CD4-positive, alpha-beta T cell (primary cell): ENCODE data around the gene CD302. TPM values are rescaled to one million over a fixed set of nuclear protein-coding genes. Genes with fewer than 3 reads are reported as not detected.
"Not testable (repeated sequence)": the region's sequence is repeated elsewhere in the genome, so short reads cannot be mapped to it uniquely, and the experiment has no call there.

Source experiments
- ATAC-seq: fragments of 200-7000 bp; cut with Tn5 transposase; one replicate; pipeline ENCODE4 v1.10.0; 2022; ENCODE audit warnings: mild to moderate bottlenecking; ENCODE audit not compliant: poor library complexity
- CTCF ChIA-PET: fragments of 350-600 bp; sonication (Branson Sonifier 250); formaldehyde crosslinking; loops from one replicate; lab custom pipeline; 2021; ENCODE audit warnings: antibody characterized with exemption, inconsistent platforms; lab: Charles Lee
- POLR2A ChIA-PET: fragments of 350-600 bp; sonication (Branson Sonifier 250); formaldehyde crosslinking; loops from one replicate; lab custom pipeline; 2021; ENCODE audit warnings: antibody characterized with exemption, inconsistent platforms; lab: Charles Lee
- DNase-seq, 14 experiments: peaks; one replicate each; pipeline ENCODE4 v3.0.0-alpha.2; 2013 to 2020; ENCODE audit warnings: mixed read lengths in 2 of 14
- H3K27ac ChIP-seq, 2 donors: one replicate each; pipeline versions ENCODE4 v1.5.1 to v1.7.0; 2013; ENCODE audit warnings: low read length in 2 of 2, low read depth in 1 of 2, mild to moderate bottlenecking in 1 of 2
- H3K27me3 ChIP-seq, 2 experiments: 1 replicate in 1 of 2; 2 replicates in 1 of 2; pipeline versions ENCODE4 v1.6.1 to v1.7.0; 2013; ENCODE audit warnings: low read length in 2 of 2, control low read depth in 1 of 2, mild to moderate bottlenecking in 1 of 2, moderate library complexity in 1 of 2; ENCODE audit not compliant: insufficient read depth in 2 of 2, control insufficient read depth in 1 of 2
- H3K36me3 ChIP-seq: one replicate; pipeline ENCODE4 v1.6.1; 2013; ENCODE audit warnings: low read length, control low read depth; ENCODE audit not compliant: insufficient read depth
- H3K4me1 ChIP-seq: one replicate; pipeline ENCODE4 v1.6.1; 2013; ENCODE audit warnings: low read length, control low read depth; ENCODE audit not compliant: insufficient read depth
- H3K4me3 ChIP-seq: one replicate; pipeline ENCODE4 v1.5.1; 2013; ENCODE audit warnings: mild to moderate bottlenecking, low read length, moderate library complexity
- H3K9me3 ChIP-seq, 2 experiments: 1 replicate in 1 of 2; 2 replicates in 1 of 2; pipeline versions ENCODE4 v1.6.1 to v1.7.0; 2013; ENCODE audit warnings: low read length in 2 of 2, mild to moderate bottlenecking in 2 of 2, control low read depth in 1 of 2, moderate library complexity in 1 of 2; ENCODE audit not compliant: control insufficient read depth in 1 of 2, insufficient read depth in 1 of 2
- H3K27ac Mint-ChIP-seq: one replicate; pipeline ENCODE4 v1.8.0; 2020; ENCODE audit warnings: mixed read lengths
- H3K27me3 Mint-ChIP-seq: one replicate; pipeline ENCODE4 v1.8.0; 2021; ENCODE audit warnings: mixed read lengths
- H3K36me3 Mint-ChIP-seq: one replicate; pipeline ENCODE4 v1.8.0; 2021; ENCODE audit warnings: low read depth, mixed read lengths
- H3K4me1 Mint-ChIP-seq: one replicate; pipeline ENCODE4 v1.8.0; 2021; ENCODE audit warnings: low read depth, mixed read lengths
- H3K4me3 Mint-ChIP-seq: one replicate; pipeline ENCODE4 v1.8.0; 2020; ENCODE audit warnings: mild to moderate bottlenecking, mixed read lengths
- H3K9me3 Mint-ChIP-seq: one replicate; pipeline ENCODE4 v1.8.0; 2020; ENCODE audit warnings: mixed read lengths
- intact Hi-C, 2 experiments: fragments of 100-400 bp; cut with DNase I in 1 of 2; cut with micrococcal nuclease in 1 of 2; formaldehyde crosslinking; loops; one replicate each; pipeline versions ENCODE4 v1.15.1 to v1.9.0; 2023 to 2025; cut with DNase I, micrococcal nuclease
- total RNA-seq, 174 experiments: library from RNA in 2 of 174; stranded (reverse) in 2 of 174; gene quantifications; one replicate each; pipeline ENCODE4 v1.2.3 and lab custom pipeline; 2021 to 2026
- TF ChIP-seq, protein P1 (sequence below): fragments of 200-600 bp; IDR thresholded peaks from one replicate; pipeline ENCODE4 v1.8.0; 2022; ENCODE audit warnings: antibody characterized with exemption, mild to moderate bottlenecking

The CD302 gene
- total RNA-seq, 2 experiments from 2014 or later, result 1.0 to 1.1 TPM

DNA sequence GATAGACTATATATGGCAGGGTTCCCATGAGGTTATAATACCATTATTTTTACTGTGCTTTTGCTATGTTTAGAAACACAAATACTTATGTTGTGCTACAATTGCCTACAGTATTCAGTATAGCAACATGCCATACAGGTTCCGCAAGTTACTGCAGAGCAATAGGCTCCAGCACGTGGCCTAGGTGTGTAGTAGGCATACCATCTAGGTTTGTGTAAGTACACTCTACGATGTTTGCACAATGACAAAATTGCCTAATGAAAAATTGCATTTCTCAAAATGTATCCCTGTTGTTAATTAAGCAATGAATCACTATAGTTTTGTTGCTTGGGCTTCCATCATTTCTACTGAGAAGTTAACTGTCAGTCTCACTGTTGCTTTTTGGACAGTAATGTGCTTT, 9.8 kb downstream of the CD302 start:
- Histone ChIP-seq H3K9me3 (no peaks in the 10 kb centered on the region), H3K4me1 (no peaks in the 10 kb centered on the region), H3K4me3 (no peak overlapping the region), H3K36me3 (no peaks in the 10 kb centered on the region), H3K27me3 (no peaks in the 10 kb centered on the region), H3K27ac (no peak overlapping the region)
- intact Hi-C loops, result no loop called here
- CTCF ChIA-PET, result no interaction called here
- no peaks in the 10 kb centered on the region for H3K27me3 Mint-ChIP-seq
- no peak overlapping the region for H3K4me3 Mint-ChIP-seq
- POLR2A ChIA-PET, result no interaction called here
- H3K9me3 Mint-ChIP-seq, result no peaks in the 10 kb centered on the region
- peaks cover 5% of the 10 kb centered on the region for H3K4me1 Mint-ChIP-seq
- no peak for ATAC-seq
- H3K36me3 Mint-ChIP-seq, result no peaks in the 10 kb centered on the region
- no peak overlapping the region for H3K27ac Mint-ChIP-seq
- no peak for DNase-seq
- TF ChIP-seq, protein P1, sequence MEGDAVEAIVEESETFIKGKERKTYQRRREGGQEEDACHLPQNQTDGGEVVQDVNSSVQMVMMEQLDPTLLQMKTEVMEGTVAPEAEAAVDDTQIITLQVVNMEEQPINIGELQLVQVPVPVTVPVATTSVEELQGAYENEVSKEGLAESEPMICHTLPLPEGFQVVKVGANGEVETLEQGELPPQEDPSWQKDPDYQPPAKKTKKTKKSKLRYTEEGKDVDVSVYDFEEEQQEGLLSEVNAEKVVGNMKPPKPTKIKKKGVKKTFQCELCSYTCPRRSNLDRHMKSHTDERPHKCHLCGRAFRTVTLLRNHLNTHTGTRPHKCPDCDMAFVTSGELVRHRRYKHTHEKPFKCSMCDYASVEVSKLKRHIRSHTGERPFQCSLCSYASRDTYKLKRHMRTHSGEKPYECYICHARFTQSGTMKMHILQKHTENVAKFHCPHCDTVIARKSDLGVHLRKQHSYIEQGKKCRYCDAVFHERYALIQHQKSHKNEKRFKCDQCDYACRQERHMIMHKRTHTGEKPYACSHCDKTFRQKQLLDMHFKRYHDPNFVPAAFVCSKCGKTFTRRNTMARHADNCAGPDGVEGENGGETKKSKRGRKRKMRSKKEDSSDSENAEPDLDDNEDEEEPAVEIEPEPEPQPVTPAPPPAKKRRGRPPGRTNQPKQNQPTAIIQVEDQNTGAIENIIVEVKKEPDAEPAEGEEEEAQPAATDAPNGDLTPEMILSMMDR, result no peak

DNA sequence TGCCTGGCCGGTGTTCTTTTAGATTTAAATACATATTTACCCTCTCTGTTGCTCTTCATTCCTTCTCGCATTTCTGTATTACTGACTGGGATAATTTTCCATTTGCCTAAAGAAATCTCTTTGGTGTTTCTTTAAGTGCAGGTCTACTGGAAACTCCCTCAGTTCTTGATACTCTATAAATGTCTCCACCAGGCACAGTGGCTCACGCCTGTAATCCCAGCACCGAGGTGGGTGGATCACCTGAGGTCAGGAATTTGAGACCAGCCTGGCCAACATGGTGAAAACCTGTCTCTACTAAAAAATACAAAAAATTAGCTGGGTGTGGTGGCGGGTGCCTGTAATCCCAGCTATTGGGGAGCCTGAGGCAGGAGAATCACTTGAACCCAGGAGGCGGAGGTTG, 10.4 kb downstream of the CD302 start:
- POLR2A ChIA-PET, DNase-seq, H3K4me3 ChIP-seq, ATAC-seq, H3K36me3 ChIP-seq, H3K4me1 Mint-ChIP-seq, intact Hi-C loops, H3K9me3 Mint-ChIP-seq, H3K27ac ChIP-seq, H3K9me3 ChIP-seq, H3K4me3 Mint-ChIP-seq, H3K4me1 ChIP-seq, H3K27me3 ChIP-seq, H3K27me3 Mint-ChIP-seq, H3K36me3 Mint-ChIP-seq, H3K27ac Mint-ChIP-seq: not testable (repeated sequence)
- CTCF ChIA-PET, result interaction anchor here (0.8 kb wide), 1 partner anchor 17 kb away, joined by 3 read pairs; no protein-coding TSS in a partner anchor

DNA sequence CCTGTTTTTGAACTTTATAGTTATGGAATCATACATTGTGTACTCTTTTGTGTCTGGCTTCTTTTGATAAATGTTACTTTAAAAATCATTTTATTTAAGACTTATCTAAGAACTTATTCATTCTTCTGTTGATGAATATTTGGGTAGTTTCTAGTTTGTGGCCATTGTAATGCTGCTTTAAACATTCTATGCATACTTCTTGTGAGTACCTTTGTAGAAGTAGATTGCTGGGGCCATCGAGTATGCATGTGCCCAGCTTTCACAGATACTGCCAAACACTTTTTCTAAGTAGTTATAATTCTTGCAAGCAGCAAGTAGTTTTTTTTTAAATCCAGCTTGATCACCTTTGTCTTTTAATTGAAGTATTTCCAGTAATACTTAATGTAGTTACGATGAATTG, 11.1 kb downstream of the CD302 start:
- H3K36me3 Mint-ChIP-seq, result no peaks in the 10 kb centered on the region
- ATAC-seq (no peak), DNase-seq (no peak)
- no peaks in the 10 kb centered on the region for H3K27me3 Mint-ChIP-seq
- Histone ChIP-seq H3K36me3 (no peaks in the 10 kb centered on the region), H3K27ac (no peak overlapping the region), H3K9me3 (no peaks in the 10 kb centered on the region), H3K4me1 (no peaks in the 10 kb centered on the region), H3K27me3 (no peaks in the 10 kb centered on the region), H3K4me3 (no peak overlapping the region)
- TF ChIP-seq, protein P1, result no peak
- H3K4me1 Mint-ChIP-seq, result peaks cover 5% of the 10 kb centered on the region
- H3K4me3 Mint-ChIP-seq, result no peak overlapping the region
- ChIA-PET POLR2A (no interaction called here), CTCF (interaction anchor here (0.8 kb wide), 1 partner anchor 18 kb away, joined by 3 read pairs; no protein-coding TSS in a partner anchor)
- H3K27ac Mint-ChIP-seq, result no peak overlapping the region
- H3K9me3 Mint-ChIP-seq, result no peaks in the 10 kb centered on the region
- intact Hi-C loops, result no loop called here

DNA sequence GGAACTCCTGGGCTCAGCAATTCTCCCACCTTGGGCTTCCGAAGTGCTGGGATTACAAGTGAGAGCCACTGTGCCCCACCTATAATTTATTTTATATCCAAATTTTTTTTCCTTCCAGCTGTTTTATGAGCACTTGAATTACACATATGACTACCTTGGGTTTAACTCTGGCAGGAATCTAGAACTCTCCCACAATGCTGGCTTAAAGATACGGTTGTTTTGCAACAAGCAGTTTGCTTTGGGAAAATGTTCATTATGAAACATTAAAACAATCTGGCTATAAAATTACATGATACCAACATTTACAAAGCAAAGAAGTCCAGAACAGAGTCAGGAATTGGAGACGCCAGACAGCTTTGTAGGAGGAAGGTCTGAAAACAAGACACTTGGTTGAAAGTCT, 12.8 kb downstream of the CD302 start:
- TF ChIP-seq, protein P1, result no peak
- ChIA-PET CTCF (no interaction called here), POLR2A (no interaction called here)
- Histone ChIP-seq H3K27me3 (no peaks in the 10 kb centered on the region), H3K4me1 (no peaks in the 10 kb centered on the region), H3K4me3 (no peak overlapping the region), H3K36me3 (no peaks in the 10 kb centered on the region), H3K27ac (no peak overlapping the region), H3K9me3 (no peaks in the 10 kb centered on the region)
- Mint-ChIP-seq H3K27ac (no peak overlapping the region), H3K4me3 (no peak overlapping the region), H3K36me3 (no peaks in the 10 kb centered on the region), H3K9me3 (no peaks in the 10 kb centered on the region), H3K27me3 (no peaks in the 10 kb centered on the region), H3K4me1 (peaks cover 5% of the 10 kb centered on the region)
- intact Hi-C loops, result no loop called here
- no peak for ATAC-seq
- no peak for DNase-seq

DNA sequence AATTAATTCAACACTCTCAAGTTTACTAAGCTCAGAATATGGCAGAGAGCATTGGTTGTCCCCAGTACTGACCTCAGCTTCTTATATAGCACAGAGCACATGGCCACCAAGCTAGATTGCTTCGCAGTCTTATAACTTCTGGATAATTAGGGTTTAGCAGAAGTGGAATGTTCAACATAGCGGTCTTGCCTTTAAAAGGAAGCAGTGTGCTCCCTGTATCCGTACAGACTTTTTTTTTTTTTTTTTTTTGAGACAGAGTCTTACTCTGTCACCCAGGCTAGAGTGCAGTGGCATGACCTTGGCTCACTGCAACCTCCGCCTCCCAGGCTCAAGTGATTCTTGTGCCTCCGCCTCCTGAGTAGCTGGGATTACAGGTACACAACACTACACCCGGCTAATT, 13.3 kb downstream of the CD302 start:
- H3K36me3 Mint-ChIP-seq, H3K27me3 ChIP-seq, H3K4me3 Mint-ChIP-seq, H3K4me1 Mint-ChIP-seq, H3K9me3 Mint-ChIP-seq, H3K36me3 ChIP-seq, DNase-seq, intact Hi-C loops, H3K4me1 ChIP-seq, H3K27ac ChIP-seq, H3K27ac Mint-ChIP-seq, H3K27me3 Mint-ChIP-seq, H3K9me3 ChIP-seq, ATAC-seq, POLR2A ChIA-PET, CTCF ChIA-PET, H3K4me3 ChIP-seq: not testable (repeated sequence)
